ENCODE measurements around the gene LRMDA.
A peak's percentile ranks its signal among the peaks of the same experiment; 100 is the strongest.

The LRMDA gene

DNA sequence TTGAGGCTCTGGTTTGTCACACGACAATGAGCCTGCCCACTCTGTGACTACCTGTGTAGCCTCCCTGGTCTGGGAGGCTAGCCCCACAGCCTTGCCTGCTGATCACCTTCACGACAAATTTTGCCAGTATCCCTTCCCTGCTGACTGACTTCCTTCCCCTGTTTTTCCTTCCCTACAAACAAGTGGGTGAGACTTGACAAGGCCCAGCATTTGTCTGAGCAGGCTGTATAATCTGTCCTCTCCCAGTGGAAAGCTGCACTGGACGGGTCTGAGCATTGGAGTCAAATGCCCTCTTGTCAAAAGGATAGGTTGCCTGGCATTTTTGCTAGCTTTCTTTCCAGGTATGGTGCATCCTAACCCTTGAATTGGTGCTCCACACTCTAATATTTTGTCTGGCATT, 1117.7 kb downstream of the LRMDA start:
- no peak for DNase-seq
- Histone ChIP-seq H3K4me1 (peaks cover 0 to 13% (median 3%) of the 10 kb centered on the region in 4 donors), H3K27me3 (no peaks in the 10 kb centered on the region), H3K27ac (no peak overlapping the region), H3K9me3 (no peaks in the 10 kb centered on the region), H3K4me3 (no peak overlapping the region), H3K36me3 (no peaks in the 10 kb centered on the region)
- TF ChIP-seq CTCF (IDR thresholded peaks at IDR 0.05): no peak
- intact Hi-C loops (cut with DNase I; ENCODE audit: low total_unique reads): loop anchor here (5.0 to 10.0 kb wide), 2 partner anchors 514 to 1152 kb away; no protein-coding TSS in a partner anchor

- TF ChIP-seq CTCF (IDR thresholded peaks at IDR 0.05): no peak
- Histone ChIP-seq H3K4me3 (no peak overlapping the region), H3K27ac (no peak overlapping the region), H3K36me3 (no peaks in the 10 kb centered on the region), H3K9me3 (no peaks in the 10 kb centered on the region), H3K27me3 (no peaks in the 10 kb centered on the region), H3K4me1 (peaks cover 0 to 26% (median 3%) of the 10 kb centered on the region in 4 donors)
- intact Hi-C loops (cut with DNase I; ENCODE audit: low total_unique reads): loop anchor here (5.0 kb wide), 1 partner anchor 441 kb away; no protein-coding TSS in a partner anchor
- DNase-seq: no peak
Measured at GRCh38 chr10:76550806-76551205, 1119.4 kb downstream of the LRMDA start.

DNA sequence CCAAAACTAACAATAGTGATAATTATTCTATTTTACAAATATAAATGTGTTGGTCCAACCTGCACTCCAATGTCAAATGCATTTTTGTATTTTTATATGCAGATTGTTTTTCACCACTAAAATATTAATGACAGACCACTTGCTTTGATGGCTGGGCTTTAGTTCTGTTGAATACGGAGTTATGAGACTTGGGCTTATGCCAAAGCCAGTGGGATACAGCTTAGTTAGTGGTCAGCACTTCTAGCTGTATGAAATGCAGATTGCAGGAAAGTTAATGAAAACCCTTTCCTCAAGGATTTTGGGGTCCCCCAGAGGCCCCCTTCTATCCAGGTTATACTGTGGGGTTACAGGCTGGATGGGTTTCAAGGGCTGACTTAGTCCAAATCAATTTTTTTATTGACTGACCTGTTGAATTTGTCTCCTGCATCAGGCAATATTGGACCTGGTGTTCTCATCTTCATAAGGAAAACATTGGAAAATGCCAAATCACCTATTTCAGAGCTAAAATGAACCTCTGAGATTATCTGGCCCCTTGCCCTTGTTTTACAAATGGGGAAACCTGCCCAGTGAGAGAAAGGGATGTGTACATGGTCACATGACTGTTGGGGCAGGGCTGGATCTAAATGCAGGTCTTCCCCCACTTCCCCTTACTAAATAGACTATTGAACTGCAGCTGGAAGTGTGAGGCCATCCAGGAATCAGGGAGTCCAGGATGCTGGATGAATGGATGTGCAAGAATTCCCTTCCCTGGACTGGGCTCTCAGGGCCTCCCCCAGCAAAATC, 1120.9 kb downstream of the LRMDA start:
- H3K9me3 ChIP-seq: no peaks in the 10 kb centered on the region
- no peaks in the 10 kb centered on the region for H3K27me3 ChIP-seq
- H3K4me3 ChIP-seq: no peak overlapping the region
- DNase-seq: no peak
- H3K27ac ChIP-seq: no peak overlapping the region
- H3K36me3 ChIP-seq: no peaks in the 10 kb centered on the region
- peaks cover 0 to 22% (median 2%) of the 10 kb centered on the region in 4 donors for H3K4me1 ChIP-seq
- intact Hi-C loops (cut with DNase I; ENCODE audit: low total_unique reads): loop anchor here (5.0 kb wide), 1 partner anchor 440 kb away; no protein-coding TSS in a partner anchor
- TF ChIP-seq CTCF (IDR thresholded peaks at IDR 0.05): no peak

DNA sequence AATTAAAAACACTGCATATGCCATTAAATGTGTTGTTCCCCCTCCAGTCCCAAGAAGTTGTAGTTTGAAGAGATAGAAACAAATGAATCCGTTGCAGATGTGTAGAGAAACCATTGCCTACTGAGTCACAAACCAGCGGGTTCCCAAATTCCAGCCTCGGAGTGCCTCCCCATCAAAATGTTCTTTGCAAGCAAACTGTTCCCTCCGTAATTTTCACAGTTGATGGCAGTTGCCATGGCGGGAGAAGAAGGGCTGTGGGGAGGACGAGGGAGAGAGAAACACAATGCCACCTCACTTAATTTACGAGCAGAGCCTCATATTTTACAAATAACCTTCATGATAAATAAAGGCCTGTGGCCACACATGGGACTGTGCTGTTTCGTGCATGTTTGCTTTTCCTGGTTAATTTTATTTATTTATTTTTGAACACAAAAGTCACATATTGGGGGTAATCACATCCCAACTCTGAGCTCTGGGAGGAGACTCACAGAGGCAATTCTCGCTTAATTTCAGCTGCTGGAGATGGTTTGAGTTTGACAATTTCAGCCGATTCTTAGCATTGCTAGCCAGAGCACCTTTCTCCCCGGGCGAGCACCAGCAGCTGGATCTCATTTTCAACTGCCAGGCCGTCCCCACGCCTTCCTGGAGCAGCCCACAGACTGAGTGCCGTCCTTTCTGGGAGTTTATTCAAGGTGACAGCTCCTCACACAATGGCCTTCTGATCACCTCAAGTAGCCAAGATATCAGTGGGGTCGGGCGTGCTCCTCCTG, 1122.0 kb downstream of the LRMDA start:
- peaks cover 0 to 29% (median 4%) of the 10 kb centered on the region in 4 donors for H3K4me1 ChIP-seq

GRCh38 chr10:76554033-76554408, 1122.6 kb downstream of the LRMDA start:
- peak overlapping the region in 1 of 2 donors; percentile 21 for H3K27ac ChIP-seq
- TF ChIP-seq CTCF (IDR thresholded peaks at IDR 0.05): no peak
- no peak for DNase-seq

More for the DNA sequence above, 1122.0 kb downstream of the LRMDA start:
- no peak for DNase-seq
- TF ChIP-seq CTCF (IDR thresholded peaks at IDR 0.05): no peak
- Histone ChIP-seq H3K9me3 (no peaks in the 10 kb centered on the region), H3K36me3 (no peaks in the 10 kb centered on the region), H3K4me3 (no peak overlapping the region), H3K27me3 (no peaks in the 10 kb centered on the region), H3K27ac (no peak overlapping the region)
- intact Hi-C loops (cut with DNase I; ENCODE audit: low total_unique reads): loop anchor here (5.0 kb wide), 1 partner anchor 439 kb away; no protein-coding TSS in a partner anchor

More at GRCh38 chr10:76554033-76554408, 1122.6 kb downstream of the LRMDA start:
- intact Hi-C loops (cut with DNase I; ENCODE audit: low total_unique reads): loop anchor here (5.0 kb wide), 1 partner anchor 438 kb away; no protein-coding TSS in a partner anchor
- no peaks in the 10 kb centered on the region for H3K27me3 ChIP-seq
- H3K4me1 ChIP-seq: peaks cover 0 to 35% (median 10%) of the 10 kb centered on the region in 4 donors
- H3K9me3 ChIP-seq: no peaks in the 10 kb centered on the region
- H3K36me3 ChIP-seq: no peaks in the 10 kb centered on the region
- no peak overlapping the region for H3K4me3 ChIP-seq

All from tibial artery (tissue), 4 donors.